ENCODE data around the gene NRG2. TPM values are rescaled to one million over a fixed set of nuclear protein-coding genes. Genes with fewer than 3 reads are reported as not detected.
A peak's percentile ranks its signal among the peaks of the same experiment; 100 is the strongest.

NRG2 gene
- total RNA-seq, 6 donors from 2014 or later = 0.46 to 4.2 (median 1.5) TPM

DNA sequence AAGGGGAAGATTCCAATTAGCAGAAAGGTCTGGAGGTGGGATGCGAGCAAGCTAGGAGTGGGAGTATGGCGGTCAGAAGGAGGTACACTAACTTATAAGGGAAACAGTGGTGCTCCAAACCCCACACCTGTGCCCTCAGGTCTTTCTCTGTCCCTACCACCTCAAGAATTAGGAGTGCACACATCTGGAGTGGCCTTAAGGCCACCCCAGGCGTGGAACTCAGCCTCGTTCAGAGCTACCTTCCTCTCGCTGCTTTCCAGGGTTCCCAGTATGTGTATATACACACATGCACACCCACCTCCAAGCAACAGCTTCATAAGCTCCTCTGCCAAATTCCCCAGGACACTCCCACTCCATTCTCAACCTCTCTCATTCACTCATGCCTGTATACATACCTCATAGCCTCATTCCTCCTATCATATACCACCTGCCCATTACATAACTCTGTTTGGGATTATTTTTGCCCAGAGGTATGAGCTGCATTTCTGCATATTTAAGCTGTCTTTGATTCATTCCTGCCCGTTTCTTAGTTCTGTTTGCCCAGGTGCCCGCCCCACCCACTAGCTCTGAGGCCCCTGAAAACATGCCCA is 128.8 kb downstream of the NRG2 start:
- Histone ChIP-seq H3K27me3 (no peaks in the 10 kb centered on the region), H3K4me1 (no peaks in the 10 kb centered on the region), H3K4me3 (no peak overlapping the region), H3K36me3 (no peaks in the 10 kb centered on the region), H3K27ac (no peak overlapping the region), H3K9me3 (no peaks in the 10 kb centered on the region)
- no peak for DNase-seq
- ATAC-seq (ENCODE audit: low FRiP score in 2 of 2) = peak in 1 of 2 donors; percentile 23
- TF ChIP-seq EP300 (IDR thresholded peaks at IDR 0.05) = no peak
- 77 to 86% methylated on average over 7 of the region's 7 CpGs for WGBS, 2 donors

DNA sequence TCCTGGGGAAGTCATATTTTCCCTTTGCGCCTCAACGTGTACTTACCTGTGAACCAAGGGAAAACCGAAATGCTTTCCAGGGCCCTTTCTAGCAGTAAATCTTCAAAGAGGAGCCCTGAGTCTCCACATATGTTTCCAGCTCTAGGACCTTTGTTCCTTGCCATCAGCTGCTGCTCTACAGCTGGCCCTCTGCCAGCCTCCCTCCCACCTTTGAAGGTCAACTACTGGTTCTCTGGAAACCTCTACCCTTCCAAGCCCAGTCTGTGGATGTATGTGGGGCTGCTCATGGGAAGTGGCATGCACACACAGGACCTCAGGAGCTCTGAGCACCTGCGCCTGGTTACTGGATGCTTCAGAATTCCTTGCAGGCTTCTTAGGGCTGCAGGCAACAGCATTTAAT is 130.3 kb downstream of the NRG2 start:
- no peak for DNase-seq
- Histone ChIP-seq H3K27me3 (no peaks in the 10 kb centered on the region), H3K4me3 (no peak overlapping the region), H3K36me3 (no peaks in the 10 kb centered on the region), H3K4me1 (no peaks in the 10 kb centered on the region), H3K9me3 (no peaks in the 10 kb centered on the region), H3K27ac (no peak overlapping the region)
- no peak for ATAC-seq (ENCODE audit: low FRiP score in 2 of 2)
- TF ChIP-seq POLR2AphosphoS5 (IDR thresholded peaks at IDR 0.05) (no peak), EP300 (IDR thresholded peaks at IDR 0.05) (no peak), POLR2A (IDR thresholded peaks at IDR 0.05) (no peak)
- TF ChIP-seq, protein P1, sequence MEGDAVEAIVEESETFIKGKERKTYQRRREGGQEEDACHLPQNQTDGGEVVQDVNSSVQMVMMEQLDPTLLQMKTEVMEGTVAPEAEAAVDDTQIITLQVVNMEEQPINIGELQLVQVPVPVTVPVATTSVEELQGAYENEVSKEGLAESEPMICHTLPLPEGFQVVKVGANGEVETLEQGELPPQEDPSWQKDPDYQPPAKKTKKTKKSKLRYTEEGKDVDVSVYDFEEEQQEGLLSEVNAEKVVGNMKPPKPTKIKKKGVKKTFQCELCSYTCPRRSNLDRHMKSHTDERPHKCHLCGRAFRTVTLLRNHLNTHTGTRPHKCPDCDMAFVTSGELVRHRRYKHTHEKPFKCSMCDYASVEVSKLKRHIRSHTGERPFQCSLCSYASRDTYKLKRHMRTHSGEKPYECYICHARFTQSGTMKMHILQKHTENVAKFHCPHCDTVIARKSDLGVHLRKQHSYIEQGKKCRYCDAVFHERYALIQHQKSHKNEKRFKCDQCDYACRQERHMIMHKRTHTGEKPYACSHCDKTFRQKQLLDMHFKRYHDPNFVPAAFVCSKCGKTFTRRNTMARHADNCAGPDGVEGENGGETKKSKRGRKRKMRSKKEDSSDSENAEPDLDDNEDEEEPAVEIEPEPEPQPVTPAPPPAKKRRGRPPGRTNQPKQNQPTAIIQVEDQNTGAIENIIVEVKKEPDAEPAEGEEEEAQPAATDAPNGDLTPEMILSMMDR (IDR thresholded peaks at IDR 0.05) = no peak
- 91 to 96% methylated on average over 4 of the region's 4 CpGs for WGBS, 2 donors

DNA sequence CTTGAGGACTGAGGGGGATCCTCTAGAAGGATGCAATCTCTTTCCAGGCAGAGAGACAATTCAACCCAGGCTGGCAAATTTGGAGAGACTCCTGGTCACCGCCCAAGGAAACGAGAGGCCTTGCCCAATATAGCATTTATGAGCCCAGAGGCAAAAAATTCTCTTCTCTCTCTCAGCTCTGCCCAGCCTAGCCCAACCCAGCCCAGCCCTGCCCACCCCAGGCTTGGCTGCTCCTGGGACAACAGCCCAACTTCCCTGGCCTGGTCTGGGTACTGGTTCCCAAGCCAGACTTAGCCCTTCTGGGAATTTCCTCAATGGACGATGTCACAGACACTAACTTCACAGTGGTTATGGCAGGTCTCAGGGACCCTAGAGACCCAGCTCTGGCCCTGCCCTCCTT is 130.9 kb downstream of the NRG2 start:
- H3K9me3 ChIP-seq = no peaks in the 10 kb centered on the region
- H3K27ac ChIP-seq = no peak overlapping the region
- ATAC-seq (ENCODE audit: low FRiP score in 2 of 2) (no peak), DNase-seq (no peak)
- 81 to 92% methylated on average over 3 of the region's 3 CpGs for WGBS, 2 donors
- no peaks in the 10 kb centered on the region for H3K36me3 ChIP-seq
- H3K4me1 ChIP-seq = no peaks in the 10 kb centered on the region
- H3K4me3 ChIP-seq = no peak overlapping the region
- no peak for TF ChIP-seq POLR2AphosphoS5 (IDR thresholded peaks at IDR 0.05)
- TF ChIP-seq, protein P1 (IDR thresholded peaks at IDR 0.05) = no peak
- no peak for TF ChIP-seq EP300 (IDR thresholded peaks at IDR 0.05)
- TF ChIP-seq POLR2A (IDR thresholded peaks at IDR 0.05) = no peak
- no peaks in the 10 kb centered on the region for H3K27me3 ChIP-seq

DNA sequence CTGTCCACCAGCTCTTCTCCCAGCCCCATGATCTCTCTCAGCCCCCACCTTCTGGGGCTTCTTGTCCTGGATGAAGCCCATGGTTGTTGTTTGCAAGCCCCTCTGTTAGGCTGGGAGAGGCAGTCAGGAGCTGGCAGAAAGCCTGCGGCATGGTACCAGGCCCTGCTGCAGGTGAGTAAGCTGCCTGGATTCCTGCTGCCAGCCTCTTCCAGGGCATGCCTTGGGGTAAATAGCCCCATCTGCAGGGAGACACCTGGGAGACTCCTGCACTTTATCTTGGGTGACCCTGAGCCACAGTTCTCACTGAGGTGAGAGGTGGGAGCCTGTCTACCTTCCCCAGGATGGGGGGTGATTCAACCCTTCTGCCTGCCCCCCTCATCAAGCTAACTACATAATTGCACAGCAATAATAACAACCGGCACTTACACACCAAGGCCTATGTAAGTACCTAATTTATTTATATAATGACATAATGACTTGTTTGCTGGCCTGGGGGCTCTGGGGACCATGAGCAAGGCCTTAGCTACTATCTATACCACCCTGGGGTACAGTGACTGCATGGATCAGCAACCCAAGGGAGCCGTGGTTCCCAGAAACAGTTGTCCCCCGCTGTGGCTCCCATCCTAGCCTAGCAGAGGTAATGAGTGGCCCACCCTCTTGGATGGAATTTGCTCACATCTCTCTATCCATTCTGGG is 131.5 kb downstream of the NRG2 start:
- Histone ChIP-seq H3K4me3 (no peak overlapping the region), H3K36me3 (no peaks in the 10 kb centered on the region), H3K4me1 (no peaks in the 10 kb centered on the region), H3K27ac (no peak overlapping the region), H3K9me3 (no peaks in the 10 kb centered on the region), H3K27me3 (no peaks in the 10 kb centered on the region)
- WGBS, 2 donors = 95 to 100% methylated on average over 3 to 4 of the region's 4 CpGs
- no peak for DNase-seq
- TF ChIP-seq, protein P1 (IDR thresholded peaks at IDR 0.05) = no peak
- TF ChIP-seq POLR2AphosphoS5 (IDR thresholded peaks at IDR 0.05) (no peak), POLR2A (IDR thresholded peaks at IDR 0.05) (no peak), EP300 (IDR thresholded peaks at IDR 0.05) (no peak)
- ATAC-seq (ENCODE audit: low FRiP score in 2 of 2) = no peak

DNA sequence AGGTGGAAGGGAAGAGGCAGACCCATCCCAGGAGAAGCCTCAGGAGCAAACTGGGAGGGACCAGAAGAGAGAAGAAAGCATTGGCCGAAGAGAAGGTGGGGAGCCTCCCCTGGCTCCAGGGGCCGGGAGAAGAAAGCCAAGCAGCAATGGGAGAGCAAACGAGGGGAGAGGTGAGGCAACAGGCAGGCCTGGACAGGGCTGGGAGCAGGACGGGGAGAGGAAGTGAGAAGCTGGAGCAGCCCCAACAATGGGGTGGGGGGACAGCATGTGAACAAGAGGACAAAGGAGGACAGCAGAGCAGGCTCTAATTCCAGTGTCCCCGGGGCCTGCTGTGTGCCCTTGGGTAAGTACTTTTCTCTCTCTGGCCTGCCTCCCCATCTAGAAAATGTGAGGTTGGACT is 132.2 kb downstream of the NRG2 start:
- Histone ChIP-seq H3K4me1 (no peaks in the 10 kb centered on the region), H3K4me3 (no peak overlapping the region), H3K9me3 (no peaks in the 10 kb centered on the region), H3K36me3 (no peaks in the 10 kb centered on the region), H3K27me3 (no peaks in the 10 kb centered on the region), H3K27ac (no peak overlapping the region)
- ATAC-seq (ENCODE audit: low FRiP score in 2 of 2) = no peak
- WGBS, 2 donors = 75 to 84% methylated on average over 5 of the region's 5 CpGs
- no peak for DNase-seq
- no peak for TF ChIP-seq POLR2AphosphoS5 (IDR thresholded peaks at IDR 0.05)
- TF ChIP-seq EP300 (IDR thresholded peaks at IDR 0.05) = no peak
- TF ChIP-seq, protein P1 (IDR thresholded peaks at IDR 0.05) = no peak
- no peak for TF ChIP-seq POLR2A (IDR thresholded peaks at IDR 0.05)
